ENCODE data around the gene REXO1. TPM values are rescaled to one million over a fixed set of nuclear protein-coding genes. Genes with fewer than 3 reads are reported as not detected.

REXO1 gene
- total and polyA plus RNA-seq, 2 of the 13 experiments (the other 11 are each of a cell fraction or from before 2014, with no cell fraction given), result 5.0 to 11.2 TPM

DNA sequence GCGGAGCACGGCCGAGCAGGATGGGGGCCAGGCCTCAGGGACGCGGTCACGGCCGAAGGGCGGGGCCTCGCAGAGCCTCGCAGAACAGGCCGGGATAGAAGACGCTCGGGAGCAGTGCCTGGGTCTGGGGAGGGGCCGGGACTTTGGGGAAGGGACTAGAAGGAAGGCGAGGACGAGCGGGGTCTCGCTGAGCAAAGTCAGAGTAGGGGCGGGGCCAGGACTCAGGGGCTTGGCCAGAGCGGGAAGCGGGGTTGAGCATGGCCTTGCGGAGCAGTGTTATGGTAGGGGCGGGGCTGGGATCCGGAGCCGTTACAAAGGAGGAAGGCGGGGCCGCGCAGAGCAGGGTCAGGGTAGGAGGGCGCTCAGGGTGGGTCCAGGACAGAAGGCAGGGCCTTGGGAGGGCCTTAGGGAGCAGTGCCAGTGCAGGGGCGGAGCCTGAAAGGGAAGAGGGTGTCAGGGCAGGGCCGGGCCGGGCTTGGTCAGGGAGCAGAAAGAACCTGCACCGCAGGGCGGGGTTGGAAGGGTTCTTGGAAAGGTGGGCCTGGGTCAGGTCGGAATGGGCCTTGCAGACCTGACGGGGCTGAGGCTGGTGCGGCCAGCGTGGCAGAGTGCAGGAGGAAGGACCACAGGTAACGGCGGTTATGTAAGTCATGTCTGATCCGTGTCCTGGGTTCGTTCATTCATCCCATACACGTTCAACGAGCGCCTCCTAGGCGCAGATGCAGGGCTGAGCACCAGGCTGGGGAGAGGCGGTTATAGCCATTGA is 35.7 kb downstream of the REXO1 start (continued):
- TF ChIP-seq HNRNPH1 (optimal IDR thresholded peaks at IDR 0.05; ENCODE audit: low read depth, low read length) (no peak), FLYWCH1 (CRISPR knock-in tag; IDR thresholded peaks at IDR 0.05) (no peak), RNF219 (CRISPR knock-in tag; IDR thresholded peaks at IDR 0.05) (no peak), RBM22 (optimal IDR thresholded peaks at IDR 0.05; ENCODE audit: low read length) (no peak), ZSCAN12 (CRISPR knock-in tag; IDR thresholded peaks at IDR 0.05) (0 out of 2 replicates have a peak, but pooled peaks have one; percentile 23), KLF16 (CRISPR knock-in tag; IDR thresholded peaks at IDR 0.05) (peak in 1 of 2 experiments; percentile 45; a peak in 1 of 4 replicates), KDM2A (CRISPR knock-in tag; IDR thresholded peaks at IDR 0.05; ENCODE audit: borderline replicate concordance, low read depth) (peak; percentile 84; the same call in 1 of the 2 replicates), SKI (IDR thresholded peaks at IDR 0.05; ENCODE audit: partially characterized antibody) (peak; percentile 36), ARNTL (CRISPR knock-in tag; IDR thresholded peaks at IDR 0.05) (peak; percentile 61), ATM (IDR thresholded peaks at IDR 0.05; ENCODE audit: borderline replicate concordance) (no peak), TFDP1 (CRISPR knock-in tag; IDR thresholded peaks at IDR 0.05; ENCODE audit: borderline replicate concordance) (no peak), KDM5A (IDR thresholded peaks at IDR 0.05; ENCODE audit: borderline replicate concordance, low read length) (peak; percentile 54; the same call in 1 of the 2 replicates), DMTF1 (CRISPR knock-in tag; IDR thresholded peaks at IDR 0.05) (no peak), ZNF441 (CRISPR knock-in tag; IDR thresholded peaks at IDR 0.05; ENCODE audit: borderline replicate concordance) (peak; percentile 67; the same call in 1 of the 2 replicates), ZNF747 (CRISPR knock-in tag; IDR thresholded peaks at IDR 0.05; ENCODE audit: borderline replicate concordance) (peak; percentile 83; the same call in 1 of the 2 replicates), GABPB1 (CRISPR knock-in tag; IDR thresholded peaks at IDR 0.05) (peak; percentile 68), PLSCR1 (CRISPR knock-in tag; IDR thresholded peaks at IDR 0.05; ENCODE audit: borderline replicate concordance) (no peak), GFI1 (CRISPR knock-in tag; IDR thresholded peaks at IDR 0.05; ENCODE audit: borderline replicate concordance) (no peak), SMARCC2 (IDR thresholded peaks at IDR 0.05) (no peak), MEF2D (CRISPR knock-in tag; IDR thresholded peaks at IDR 0.05) (peak; percentile 63; the same call in 1 of the 2 replicates), FOXM1 (CRISPR knock-in tag; IDR thresholded peaks at IDR 0.05) (no peak), PHF21A (CRISPR knock-in tag; IDR thresholded peaks at IDR 0.05) (peak; percentile 86)

Data from HepG2 (cell line).